KMS-11 (cell line): ENCODE results near the gene TSPAN14.

Experiments used
- H2AFZ ChIP-seq: fragments of 200-600 bp; sonication (generic); 2 replicates; pipeline ENCODE4 v1.6.1; 2016; ENCODE audit warnings: antibody characterized with exemption, mixed run types, low read depth
- H3K27ac ChIP-seq: fragments of 200-600 bp; sonication (generic); 2 replicates; pipeline ENCODE4 v1.6.1; 2016; ENCODE audit warnings: mild to moderate bottlenecking, mixed run types
- H3K27me3 ChIP-seq: fragments of 200-600 bp; sonication (generic); 2 replicates; pipeline ENCODE4 v1.6.1; 2017; ENCODE audit warnings: mild to moderate bottlenecking, low read depth, mixed run types, moderate library complexity; ENCODE audit not compliant: insufficient read depth
- H3K36me3 ChIP-seq: fragments of 200-600 bp; sonication (generic); 2 replicates; pipeline ENCODE4 v1.6.1; 2017; ENCODE audit warnings: mild to moderate bottlenecking, mixed run types; ENCODE audit not compliant: insufficient read depth
- H3K4me1 ChIP-seq: fragments of 200-600 bp; sonication (generic); 2 replicates; pipeline ENCODE4 v1.6.1; 2016; ENCODE audit warnings: mild to moderate bottlenecking, low read depth, mixed run types; ENCODE audit not compliant: poor library complexity, severe bottlenecking
- H3K4me2 ChIP-seq: fragments of 200-600 bp; sonication (generic); 2 replicates; pipeline ENCODE4 v1.7.0; 2016; ENCODE audit warnings: mild to moderate bottlenecking, mixed run types
- H3K4me3 ChIP-seq: fragments of 200-600 bp; sonication (generic); IDR thresholded peaks from 2 replicates; pipeline ENCODE4 v1.6.1; 2017; ENCODE audit warnings: low read depth, low read length, mixed read lengths; ENCODE audit not compliant: insufficient read depth
- H3K79me2 ChIP-seq: fragments of 200-600 bp; sonication (generic); 2 replicates; pipeline ENCODE4 v1.6.1; 2016; ENCODE audit warnings: low read depth, mixed run types; ENCODE audit not compliant: insufficient read depth
- H3K9ac ChIP-seq: fragments of 200-600 bp; sonication (generic); 2 replicates; pipeline ENCODE4 v1.6.1; 2016; ENCODE audit warnings: mild to moderate bottlenecking, mixed run types
- H4K20me1 ChIP-seq: fragments of 200-600 bp; sonication (generic); 2 replicates; pipeline ENCODE4 v1.6.1; 2016; ENCODE audit warnings: mild to moderate bottlenecking, mixed run types; ENCODE audit not compliant: insufficient read depth
- CTCF ChIP-seq: fragments of 200-600 bp; sonication (generic); conservative IDR thresholded peaks from 2 replicates; pipeline ENCODE4 v1.6.1; 2017; ENCODE audit warnings: low read depth, mild to moderate bottlenecking, antibody characterized with exemption, low read length, moderate library complexity, mixed read lengths

The TSPAN14 gene

GRCh38 chr10:80555415-80555814 lies 101.3 kb downstream of the TSPAN14 start:
- H3K9ac ChIP-seq = no peak overlapping the region
- H3K36me3 ChIP-seq = no peaks in the 10 kb centered on the region
- no peak overlapping the region for H2AFZ ChIP-seq
- H3K27ac ChIP-seq = no peak overlapping the region
- H4K20me1 ChIP-seq = no peaks in the 10 kb centered on the region
- H3K4me2 ChIP-seq = no peak overlapping the region
- H3K79me2 ChIP-seq = no peaks in the 10 kb centered on the region
- H3K4me1 ChIP-seq = no peaks in the 10 kb centered on the region
- H3K27me3 ChIP-seq = no peaks in the 10 kb centered on the region
- no peak for TF ChIP-seq CTCF
- H3K4me3 ChIP-seq = no peak overlapping the region

GRCh38 chr10:80561950-80562349 lies 107.8 kb downstream of the TSPAN14 start:
- no peak overlapping the region for H3K27ac ChIP-seq

DNA sequence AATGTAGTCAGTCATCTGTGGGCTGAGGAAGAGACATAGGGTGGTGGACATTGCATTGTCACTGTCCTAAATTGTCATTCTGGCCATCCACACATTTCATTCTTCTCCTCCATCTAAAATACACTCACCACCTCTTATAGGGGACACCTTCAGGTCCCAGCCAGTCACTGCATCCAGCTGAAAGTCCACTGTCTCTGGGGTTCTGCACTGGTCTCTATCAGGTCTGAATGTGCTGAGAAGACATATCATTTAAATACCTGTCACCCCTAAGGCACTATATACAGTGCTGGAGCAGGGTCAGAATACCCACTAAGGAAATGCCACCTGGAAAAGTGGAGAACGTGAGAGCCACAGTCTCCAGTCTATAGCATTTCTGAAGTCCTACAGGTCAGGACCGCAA lies 113.2 kb downstream of the TSPAN14 start:
- Histone ChIP-seq H4K20me1 (no peaks in the 10 kb centered on the region), H3K4me1 (no peaks in the 10 kb centered on the region), H3K27me3 (no peaks in the 10 kb centered on the region), H3K9ac (no peak overlapping the region), H3K4me3 (no peak overlapping the region), H3K79me2 (no peaks in the 10 kb centered on the region), H3K27ac (no peak overlapping the region), H3K36me3 (no peaks in the 10 kb centered on the region), H2AFZ (no peak overlapping the region), H3K4me2 (no peak overlapping the region)
- TF ChIP-seq CTCF = no peak

More at GRCh38 chr10:80561950-80562349, 107.8 kb downstream of the TSPAN14 start:
- no peaks in the 10 kb centered on the region for H3K27me3 ChIP-seq
- H3K4me2 ChIP-seq = no peak overlapping the region
- H2AFZ ChIP-seq = no peak overlapping the region
- no peak overlapping the region for H3K4me3 ChIP-seq
- H3K9ac ChIP-seq = no peak overlapping the region
- no peaks in the 10 kb centered on the region for H3K36me3 ChIP-seq
- no peaks in the 10 kb centered on the region for H3K79me2 ChIP-seq
- TF ChIP-seq CTCF = no peak
- no peaks in the 10 kb centered on the region for H4K20me1 ChIP-seq
- H3K4me1 ChIP-seq = no peaks in the 10 kb centered on the region

- Histone ChIP-seq H3K9ac (no peak overlapping the region), H3K27me3 (no peaks in the 10 kb centered on the region), H3K4me3 (no peak overlapping the region), H3K27ac (no peak overlapping the region), H4K20me1 (no peaks in the 10 kb centered on the region), H3K79me2 (no peaks in the 10 kb centered on the region), H2AFZ (no peak overlapping the region), H3K4me2 (no peak overlapping the region), H3K4me1 (no peaks in the 10 kb centered on the region), H3K36me3 (no peaks in the 10 kb centered on the region)
- TF ChIP-seq CTCF = no peak
Measured at GRCh38 chr10:80569131-80569895, 115.2 kb downstream of the TSPAN14 start.
